Skeletal muscle satellite cell (primary cell): ENCODE data around the gene CD248.

Experiments used
- H3K27me3 ChIP-seq: 2 replicates; pipeline ENCODE4 v1.7.0; 2013; ENCODE audit warnings: low read length; ENCODE audit not compliant: control insufficient read depth, insufficient read depth
- H3K36me3 ChIP-seq: 2 replicates; pipeline ENCODE4 v1.7.0; 2013; ENCODE audit warnings: mild to moderate bottlenecking, control low read depth, low read length; ENCODE audit not compliant: insufficient read depth
- H3K4me1 ChIP-seq: 2 replicates; pipeline ENCODE4 v1.7.0; 2013; ENCODE audit warnings: low read length; ENCODE audit not compliant: control insufficient read depth, insufficient read depth
- H3K4me2 ChIP-seq: 2 replicates; pipeline ENCODE4 v1.7.0; 2013; ENCODE audit warnings: mild to moderate bottlenecking, low read length
- H3K4me3 ChIP-seq: 2 replicates; pipeline ENCODE4 v1.7.0; 2013; ENCODE audit warnings: low read length
- H3K9ac ChIP-seq: 2 replicates; pipeline ENCODE4 v1.7.0; 2013; ENCODE audit warnings: mild to moderate bottlenecking, low read depth, low read length, moderate library complexity
- H3K9me3 ChIP-seq: replicated peaks from 2 replicates; pipeline ENCODE4 v1.7.0; 2013; ENCODE audit warnings: mild to moderate bottlenecking, control low read depth, low read length

CD248 gene

GRCh38 chr11:66332371-66333219 is 15.8 kb upstream of the CD248 start:
- H3K27me3 ChIP-seq, result no peaks in the 10 kb centered on the region

GRCh38 chr11:66331542-66332370 is 14.9 kb upstream of the CD248 start:
- Histone ChIP-seq H3K4me3 (no peak overlapping the region), H3K36me3 (peaks cover 28% of the 10 kb centered on the region)

More at GRCh38 chr11:66332371-66333219, 15.8 kb upstream of the CD248 start:
- Histone ChIP-seq H3K9ac (no peak overlapping the region), H3K9me3 (no peaks in the 10 kb centered on the region), H3K4me3 (no peak overlapping the region), H3K4me2 (no peak overlapping the region), H3K4me1 (peaks cover 41% of the 10 kb centered on the region), H3K36me3 (peaks cover 28% of the 10 kb centered on the region)

GRCh38 chr11:66330931-66331330 is 14.1 kb upstream of the CD248 start:
- Histone ChIP-seq H3K9ac (no peak overlapping the region), H3K4me2 (no peak overlapping the region), H3K4me3 (no peak overlapping the region), H3K36me3 (peaks cover 28% of the 10 kb centered on the region), H3K9me3 (no peaks in the 10 kb centered on the region), H3K27me3 (no peaks in the 10 kb centered on the region), H3K4me1 (peaks cover 43% of the 10 kb centered on the region)

More at GRCh38 chr11:66331542-66332370, 14.9 kb upstream of the CD248 start:
- peaks cover 41% of the 10 kb centered on the region for H3K4me1 ChIP-seq
- no peaks in the 10 kb centered on the region for H3K9me3 ChIP-seq
- no peak overlapping the region for H3K4me2 ChIP-seq
- H3K9ac ChIP-seq, result no peak overlapping the region
- H3K27me3 ChIP-seq, result no peaks in the 10 kb centered on the region

GRCh38 chr11:66329165-66329673 is 12.4 kb upstream of the CD248 start:
- no peaks in the 10 kb centered on the region for H3K27me3 ChIP-seq
- peaks cover 46% of the 10 kb centered on the region for H3K4me1 ChIP-seq
- H3K9ac ChIP-seq, result no peak overlapping the region
- peaks cover 28% of the 10 kb centered on the region for H3K36me3 ChIP-seq
- H3K4me2 ChIP-seq, result no peak overlapping the region
- no peak overlapping the region for H3K4me3 ChIP-seq
- H3K9me3 ChIP-seq, result no peaks in the 10 kb centered on the region

- H3K9ac ChIP-seq, result no peak overlapping the region
- peaks cover 48% of the 10 kb centered on the region for H3K4me1 ChIP-seq
- peaks cover 24% of the 10 kb centered on the region for H3K36me3 ChIP-seq
- no peaks in the 10 kb centered on the region for H3K27me3 ChIP-seq
- no peaks in the 10 kb centered on the region for H3K9me3 ChIP-seq
- peak overlapping the region; percentile 70 for H3K4me2 ChIP-seq
- H3K4me3 ChIP-seq, result peak overlapping the region; percentile 0
Measured at GRCh38 chr11:66328302-66329144, 11.7 kb upstream of the CD248 start.

GRCh38 chr11:66328031-66328301 is 11.1 kb upstream of the CD248 start:
- H3K27me3 ChIP-seq, result no peaks in the 10 kb centered on the region
- no peak overlapping the region for H3K9ac ChIP-seq
- H3K4me2 ChIP-seq, result peak overlapping the region; percentile 70
- H3K9me3 ChIP-seq, result no peaks in the 10 kb centered on the region
- H3K4me1 ChIP-seq, result peaks cover 48% of the 10 kb centered on the region
- no peak overlapping the region for H3K4me3 ChIP-seq
- H3K36me3 ChIP-seq, result peaks cover 18% of the 10 kb centered on the region

GRCh38 chr11:66327171-66328030 is 10.6 kb upstream of the CD248 start:
- H3K36me3 ChIP-seq, result peaks cover 12% of the 10 kb centered on the region
- no peaks in the 10 kb centered on the region for H3K9me3 ChIP-seq
- no peak overlapping the region for H3K4me3 ChIP-seq
- H3K4me2 ChIP-seq, result peak overlapping the region; percentile 70
- H3K9ac ChIP-seq, result peak overlapping the region; percentile 64
- no peaks in the 10 kb centered on the region for H3K27me3 ChIP-seq
- H3K4me1 ChIP-seq, result peaks cover 48% of the 10 kb centered on the region

- Histone ChIP-seq H3K4me1 (peaks cover 48% of the 10 kb centered on the region), H3K27me3 (no peaks in the 10 kb centered on the region), H3K4me2 (peak overlapping the region; percentile 70), H3K36me3 (peaks cover 3% of the 10 kb centered on the region), H3K9me3 (no peaks in the 10 kb centered on the region), H3K9ac (peak overlapping the region; percentile 64), H3K4me3 (no peak overlapping the region)
Measured at GRCh38 chr11:66326261-66327111, 9.6 kb upstream of the CD248 start.

- Histone ChIP-seq H3K36me3 (no peaks in the 10 kb centered on the region), H3K9ac (no peak overlapping the region), H3K4me1 (peaks cover 48% of the 10 kb centered on the region), H3K4me2 (no peak overlapping the region), H3K27me3 (no peaks in the 10 kb centered on the region), H3K9me3 (no peaks in the 10 kb centered on the region), H3K4me3 (no peak overlapping the region)
Measured at GRCh38 chr11:66325263-66325671, 8.4 kb upstream of the CD248 start.

- Histone ChIP-seq H3K9ac (no peak overlapping the region), H3K36me3 (no peaks in the 10 kb centered on the region), H3K4me1 (peaks cover 48% of the 10 kb centered on the region), H3K4me3 (no peak overlapping the region), H3K27me3 (no peaks in the 10 kb centered on the region), H3K4me2 (no peak overlapping the region), H3K9me3 (no peaks in the 10 kb centered on the region)
Measured at GRCh38 chr11:66324664-66325063, 7.8 kb upstream of the CD248 start.
